ENCODE data around the gene IRX4.

The IRX4 gene

GRCh38 chr5:1835431-1835830, 47.3 kb downstream of the IRX4 start:
- DNase-seq: no peak

- DNase-seq: no peak
Observed at GRCh38 chr5:1834721-1835429, 47.9 kb downstream of the IRX4 start.

GRCh38 chr5:1834022-1834551, 48.6 kb downstream of the IRX4 start:
- no peak for DNase-seq

GRCh38 chr5:1833264-1834021, 49.3 kb downstream of the IRX4 start:
- DNase-seq: no peak

GRCh38 chr5:1832511-1833250, 50.0 kb downstream of the IRX4 start:
- DNase-seq: no peak

- DNase-seq: no peak
Observed at GRCh38 chr5:1831677-1832313, 50.9 kb downstream of the IRX4 start.

- no peak for DNase-seq
Observed at GRCh38 chr5:1831257-1831656, 51.5 kb downstream of the IRX4 start.

GRCh38 chr5:1830571-1831228, 52.0 kb downstream of the IRX4 start:
- no peak for DNase-seq

- no peak for DNase-seq
Observed at GRCh38 chr5:1827886-1828397, 54.8 kb downstream of the IRX4 start.
